ENCODE results near the gene TTLL12.

The TTLL12 gene

DNA sequence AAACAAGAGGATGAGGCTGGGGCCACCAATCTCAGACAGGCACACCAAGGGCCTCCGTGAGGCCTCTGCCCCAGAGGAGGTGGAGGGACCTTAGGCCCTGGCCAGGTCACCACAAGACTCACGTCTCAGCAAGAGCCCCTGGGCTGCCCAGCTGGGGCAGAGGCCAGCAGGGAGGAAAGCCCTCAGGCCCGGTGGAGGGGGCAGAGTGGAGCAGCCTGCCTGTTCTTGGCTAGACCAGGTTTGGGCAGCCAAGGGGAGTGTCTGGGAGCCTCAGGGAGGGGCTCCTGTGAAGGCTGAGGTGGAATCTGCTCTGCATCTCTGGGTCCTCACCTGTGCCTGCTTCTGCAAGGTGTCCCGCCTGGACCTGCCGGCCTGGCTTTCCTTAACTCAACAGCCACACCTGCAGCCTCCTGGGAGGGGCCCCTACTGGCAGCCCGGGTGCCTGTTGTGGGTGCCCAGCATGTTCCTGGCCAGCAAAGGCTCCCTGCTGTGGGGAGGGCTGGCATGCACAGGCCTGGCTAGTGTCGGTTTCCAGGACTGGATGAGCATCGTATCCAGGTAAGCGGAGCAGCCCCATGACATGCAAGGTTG, 11.9 kb downstream of the TTLL12 start:
- H3K79me2 ChIP-seq (ENCODE audit: insufficient read depth, low read length): no peaks in the 10 kb centered on the region
- no peaks in the 10 kb centered on the region for H3K4me1 ChIP-seq (ENCODE audit: insufficient read depth, low read length, severe bottlenecking)
- no peak overlapping the region for H2AFZ ChIP-seq (ENCODE audit: low read length)
- H3K27me3 ChIP-seq (ENCODE audit: insufficient read depth, low read length): no peaks in the 10 kb centered on the region
- H3K36me3 ChIP-seq (ENCODE audit: insufficient read depth, low read length): peaks cover 89% of the 10 kb centered on the region
- no peaks in the 10 kb centered on the region for H3F3A ChIP-seq (ENCODE audit: insufficient read depth, low read length)
- no peaks in the 10 kb centered on the region for H3K9me2 ChIP-seq (ENCODE audit: low read depth, low read length)
- H3K4me3 ChIP-seq (ENCODE audit: low read depth, low read length, poor library complexity, severe bottlenecking): no peak overlapping the region
- no peak for TF ChIP-seq CTCF (IDR thresholded peaks at IDR 0.05; ENCODE audit: low read length)
- TF ChIP-seq EZH2 (IDR thresholded peaks at IDR 0.05; ENCODE audit: borderline replicate concordance, low read length): no peak
- no peak overlapping the region for H3K4me2 ChIP-seq (ENCODE audit: low read length)
- no peaks in the 10 kb centered on the region for H4K20me1 ChIP-seq (ENCODE audit: insufficient read depth, low read length)
- no peaks in the 10 kb centered on the region for H3K9me3 ChIP-seq (ENCODE audit: low read length)
- no peak overlapping the region for H3K9ac ChIP-seq (ENCODE audit: low read length)
- H3K27ac ChIP-seq (ENCODE audit: low read depth, low read length, poor library complexity, severe bottlenecking): no peak overlapping the region

DNA sequence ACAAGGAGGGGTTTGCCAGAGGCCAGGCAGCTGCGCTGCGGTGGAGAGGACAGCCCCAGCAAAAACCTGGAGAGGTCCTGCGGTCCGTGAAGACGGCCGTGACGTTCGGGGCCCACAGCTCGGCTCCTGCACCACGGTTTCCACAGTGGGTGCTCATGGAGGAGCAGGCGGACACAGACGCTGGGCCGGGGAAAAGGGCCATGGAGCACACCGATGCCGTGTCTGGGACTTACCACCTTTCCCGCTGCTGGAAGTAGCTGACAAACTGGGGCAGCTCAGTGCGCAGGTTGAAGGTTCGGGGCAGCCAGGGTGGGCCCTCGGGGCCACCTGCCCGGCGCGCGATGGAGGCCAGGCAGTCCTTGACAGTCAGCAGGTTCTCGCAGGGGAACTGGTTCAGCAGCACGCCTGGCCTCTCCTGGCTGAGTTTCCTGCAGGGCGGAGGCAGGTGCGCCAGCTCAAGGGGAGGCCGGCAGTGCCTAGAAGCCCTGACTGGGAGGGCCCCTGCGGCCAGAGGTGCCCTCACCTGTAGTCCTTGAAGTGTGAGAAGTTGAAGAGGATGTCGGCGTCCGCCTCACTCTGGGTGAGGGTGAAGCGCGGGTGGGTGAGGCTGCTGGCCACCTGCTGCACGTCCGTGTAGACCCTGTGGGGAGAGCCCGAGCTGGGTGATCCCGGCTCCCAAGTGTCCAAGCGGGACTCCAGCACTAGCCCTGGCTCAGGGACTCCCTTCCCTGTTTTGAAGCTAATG, 12.8 kb downstream of the TTLL12 start:
- peaks cover 89% of the 10 kb centered on the region for H3K36me3 ChIP-seq (ENCODE audit: insufficient read depth, low read length)

GRCh38 chr22:43173566-43173965, 13.4 kb downstream of the TTLL12 start:
- no peak overlapping the region for H3K27ac ChIP-seq (ENCODE audit: low read depth, low read length, poor library complexity, severe bottlenecking)
- peaks cover 89% of the 10 kb centered on the region for H3K36me3 ChIP-seq (ENCODE audit: insufficient read depth, low read length)
- H3K4me1 ChIP-seq (ENCODE audit: insufficient read depth, low read length, severe bottlenecking): no peaks in the 10 kb centered on the region
- H3K27me3 ChIP-seq (ENCODE audit: insufficient read depth, low read length): no peaks in the 10 kb centered on the region
- H3K9me2 ChIP-seq (ENCODE audit: low read depth, low read length): no peaks in the 10 kb centered on the region
- H4K20me1 ChIP-seq (ENCODE audit: insufficient read depth, low read length): no peaks in the 10 kb centered on the region
- no peak overlapping the region for H3K9ac ChIP-seq (ENCODE audit: low read length)
- no peaks in the 10 kb centered on the region for H3K79me2 ChIP-seq (ENCODE audit: insufficient read depth, low read length)
- no peaks in the 10 kb centered on the region for H3K9me3 ChIP-seq (ENCODE audit: low read length)
- H3F3A ChIP-seq (ENCODE audit: insufficient read depth, low read length): no peaks in the 10 kb centered on the region
- TF ChIP-seq EZH2 (IDR thresholded peaks at IDR 0.05; ENCODE audit: borderline replicate concordance, low read length) (no peak), CTCF (IDR thresholded peaks at IDR 0.05; ENCODE audit: low read length) (no peak)
- H3K4me2 ChIP-seq (ENCODE audit: low read length): no peak overlapping the region
- H2AFZ ChIP-seq (ENCODE audit: low read length): no peak overlapping the region
- no peak overlapping the region for H3K4me3 ChIP-seq (ENCODE audit: low read depth, low read length, poor library complexity, severe bottlenecking)

More for the DNA sequence above, 12.8 kb downstream of the TTLL12 start:
- no peak overlapping the region for H3K9ac ChIP-seq (ENCODE audit: low read length)
- H3K4me1 ChIP-seq (ENCODE audit: insufficient read depth, low read length, severe bottlenecking): no peaks in the 10 kb centered on the region
- no peaks in the 10 kb centered on the region for H4K20me1 ChIP-seq (ENCODE audit: insufficient read depth, low read length)
- no peaks in the 10 kb centered on the region for H3F3A ChIP-seq (ENCODE audit: insufficient read depth, low read length)
- TF ChIP-seq CTCF (IDR thresholded peaks at IDR 0.05; ENCODE audit: low read length): no peak
- H3K9me2 ChIP-seq (ENCODE audit: low read depth, low read length): no peaks in the 10 kb centered on the region
- H3K27me3 ChIP-seq (ENCODE audit: insufficient read depth, low read length): no peaks in the 10 kb centered on the region
- no peak overlapping the region for H3K4me3 ChIP-seq (ENCODE audit: low read depth, low read length, poor library complexity, severe bottlenecking)
- H3K9me3 ChIP-seq (ENCODE audit: low read length): no peaks in the 10 kb centered on the region
- H2AFZ ChIP-seq (ENCODE audit: low read length): no peak overlapping the region
- H3K27ac ChIP-seq (ENCODE audit: low read depth, low read length, poor library complexity, severe bottlenecking): no peak overlapping the region
- H3K4me2 ChIP-seq (ENCODE audit: low read length): no peak overlapping the region
- no peaks in the 10 kb centered on the region for H3K79me2 ChIP-seq (ENCODE audit: insufficient read depth, low read length)

All from OCI-LY1 (cell line).